Measurements from ENCODE around the gene SUGCT. TPM values are rescaled to one million over a fixed set of nuclear protein-coding genes. Genes with fewer than 3 reads are reported as not detected.

The SUGCT gene
- total RNA-seq, 1 experiment from 2014 or later = 5.4 TPM

DNA sequence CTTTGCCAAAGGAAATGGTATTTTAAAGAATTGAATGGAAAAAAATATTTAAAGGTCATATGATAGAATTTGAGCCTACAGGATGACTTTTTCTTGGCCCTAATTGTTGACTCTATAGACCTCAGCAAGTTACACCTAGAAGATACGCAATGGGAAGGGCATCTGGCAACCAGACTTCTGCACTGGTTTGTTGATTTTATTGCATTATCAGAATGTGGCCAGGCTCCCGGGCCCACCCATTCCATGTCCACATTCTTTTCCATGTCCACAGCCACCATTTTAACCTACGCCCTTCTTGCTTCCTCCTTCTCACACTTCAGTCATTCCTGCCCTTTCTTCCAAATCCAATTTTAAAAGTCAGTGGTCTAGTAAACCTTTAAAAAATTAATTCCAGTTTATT lies 738.4 kb downstream of the SUGCT start:
- no peak overlapping the region for H3T11ph ChIP-seq (ENCODE audit: low read length)
- H3K79me2 ChIP-seq (ENCODE audit: insufficient read depth, low read length) = no peaks in the 10 kb centered on the region
- no peak overlapping the region for H3K27ac ChIP-seq (ENCODE audit: insufficient read length, low read depth, low read length)
- H3K27me3 ChIP-seq (ENCODE audit: insufficient read depth, low read length) = no peaks in the 10 kb centered on the region
- no peak overlapping the region for H4K5ac ChIP-seq (ENCODE audit: insufficient read length, low read depth, low read length)
- no peak overlapping the region for H4K91ac ChIP-seq (ENCODE audit: insufficient read length, low read depth, low read length)
- no peak for DNase-seq
- H3K4me1 Mint-ChIP-seq = peaks cover 3 to 7% of the 10 kb centered on the region in 2 experiments
- H3K79me1 ChIP-seq (ENCODE audit: insufficient read depth, low read depth, low read length, poor library complexity, severe bottlenecking) = no peaks in the 10 kb centered on the region
- no peak overlapping the region for H3K4me3 Mint-ChIP-seq
- H2BK12ac ChIP-seq (ENCODE audit: insufficient read length, low read depth, low read length) = no peak overlapping the region
- H2BK120ac ChIP-seq (ENCODE audit: low read depth, low read length, poor library complexity, severe bottlenecking) = no peak overlapping the region
- H3K9ac ChIP-seq (ENCODE audit: extremely low read depth, insufficient read length, low read length) = no peak overlapping the region
- no peak overlapping the region for H3K4me2 ChIP-seq (ENCODE audit: insufficient read depth, insufficient read length, low read length)
- H3K23ac ChIP-seq (ENCODE audit: insufficient read length, low read depth, low read length) = no peak overlapping the region
- no peak overlapping the region for H3K18ac ChIP-seq (ENCODE audit: insufficient read length, low read depth, low read length)
- H3K23me2 ChIP-seq (ENCODE audit: insufficient read length, low read depth, low read length, poor library complexity, severe bottlenecking) = no peaks in the 10 kb centered on the region
- H3K9me3 ChIP-seq (ENCODE audit: control insufficient read depth, low read depth, low read length) = no peaks in the 10 kb centered on the region
- no peak overlapping the region for H2BK5ac ChIP-seq (ENCODE audit: insufficient read length, low read length)
- H2AK5ac ChIP-seq (ENCODE audit: insufficient read length, low read length) = no peak overlapping the region
- H2BK20ac ChIP-seq (ENCODE audit: low read depth, low read length, poor library complexity, severe bottlenecking) = no peak overlapping the region
- H3K9me3 Mint-ChIP-seq = peaks cover 7 to 10% of the 10 kb centered on the region in 2 experiments; a peak in 3 of 5 replicates
- H4K20me1 ChIP-seq (ENCODE audit: control insufficient read depth, insufficient read depth, insufficient read length) = no peaks in the 10 kb centered on the region
- no peaks in the 10 kb centered on the region for H3K27me3 Mint-ChIP-seq (ENCODE audit: low read depth)
- H3K56ac ChIP-seq (ENCODE audit: insufficient read length, low read depth, low read length) = no peak overlapping the region
- no peaks in the 10 kb centered on the region for H3K4me1 ChIP-seq (ENCODE audit: insufficient read depth, low read length)
- H3K14ac ChIP-seq (ENCODE audit: insufficient read depth, low read length) = no peak overlapping the region
- no peak overlapping the region for H4K8ac ChIP-seq (replicated peaks; ENCODE audit: insufficient read length, low read depth, low read length)
- TF ChIP-seq, protein P1, sequence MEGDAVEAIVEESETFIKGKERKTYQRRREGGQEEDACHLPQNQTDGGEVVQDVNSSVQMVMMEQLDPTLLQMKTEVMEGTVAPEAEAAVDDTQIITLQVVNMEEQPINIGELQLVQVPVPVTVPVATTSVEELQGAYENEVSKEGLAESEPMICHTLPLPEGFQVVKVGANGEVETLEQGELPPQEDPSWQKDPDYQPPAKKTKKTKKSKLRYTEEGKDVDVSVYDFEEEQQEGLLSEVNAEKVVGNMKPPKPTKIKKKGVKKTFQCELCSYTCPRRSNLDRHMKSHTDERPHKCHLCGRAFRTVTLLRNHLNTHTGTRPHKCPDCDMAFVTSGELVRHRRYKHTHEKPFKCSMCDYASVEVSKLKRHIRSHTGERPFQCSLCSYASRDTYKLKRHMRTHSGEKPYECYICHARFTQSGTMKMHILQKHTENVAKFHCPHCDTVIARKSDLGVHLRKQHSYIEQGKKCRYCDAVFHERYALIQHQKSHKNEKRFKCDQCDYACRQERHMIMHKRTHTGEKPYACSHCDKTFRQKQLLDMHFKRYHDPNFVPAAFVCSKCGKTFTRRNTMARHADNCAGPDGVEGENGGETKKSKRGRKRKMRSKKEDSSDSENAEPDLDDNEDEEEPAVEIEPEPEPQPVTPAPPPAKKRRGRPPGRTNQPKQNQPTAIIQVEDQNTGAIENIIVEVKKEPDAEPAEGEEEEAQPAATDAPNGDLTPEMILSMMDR (conservative IDR thresholded peaks at IDR 0.05) = no peak
- no peak overlapping the region for H3K4ac ChIP-seq (ENCODE audit: low read depth, low read length)
- H3K36me3 Mint-ChIP-seq (ENCODE audit: insufficient read depth in 1 of 3, low read depth in 3 of 3) = peaks cover 0 to 4% (median 0%) of the 10 kb centered on the region in 3 experiments; a peak in 3 of 7 replicates
- no peak overlapping the region for H2AFZ ChIP-seq (ENCODE audit: low read length)
- H3K27ac Mint-ChIP-seq = no peak overlapping the region
- WGBS (ENCODE audit: extremely low coverage, insufficient read length, low lambda C conversion rate) = no CpG with 5 or more reads among the region's 3 CpGs
- H2BK15ac ChIP-seq (ENCODE audit: low read depth, low read length) = no peak overlapping the region
